ENCODE data around the gene DIPK1B. TPM values are rescaled to one million over a fixed set of nuclear protein-coding genes. Genes with fewer than 3 reads are reported as not detected.

Gene DIPK1B
- total RNA-seq, 1 donor from 2014 or later = 46.3 TPM

GRCh38 chr9:136722969-136723356 is 10.6 kb downstream of the DIPK1B start:
- Mint-ChIP-seq H3K4me1 (peaks cover 44% of the 10 kb centered on the region), H3K27ac (ENCODE audit: unreplicated experiment) (no peak overlapping the region)

DNA sequence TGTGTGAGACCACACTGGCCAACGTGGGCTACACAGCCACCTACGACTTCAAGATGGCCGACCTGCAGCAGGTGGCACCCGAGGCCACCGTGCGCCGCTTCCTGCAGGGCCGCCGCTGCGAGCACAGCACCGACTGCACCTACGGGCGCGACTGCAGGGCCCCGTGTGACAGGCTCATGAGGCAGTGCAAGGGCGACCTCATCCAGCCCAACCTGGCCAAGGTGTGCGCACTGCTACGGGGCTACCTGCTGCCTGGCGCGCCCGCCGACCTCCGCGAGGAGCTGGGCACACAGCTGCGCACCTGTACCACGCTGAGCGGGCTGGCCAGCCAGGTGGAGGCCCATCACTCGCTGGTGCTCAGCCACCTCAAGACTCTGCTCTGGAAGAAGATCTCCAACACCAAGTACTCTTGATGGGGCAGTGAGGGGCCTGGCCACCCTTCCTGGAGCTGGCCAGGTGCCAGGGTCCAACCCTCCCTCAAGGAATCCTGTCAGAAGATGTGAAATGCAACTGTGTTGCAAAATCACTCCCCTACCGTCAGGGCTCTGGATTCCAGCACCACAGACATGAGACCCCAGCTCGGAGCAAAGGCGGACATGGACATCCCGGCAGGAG is 11.1 kb downstream of the DIPK1B start:
- peaks cover 44% of the 10 kb centered on the region for H3K4me1 Mint-ChIP-seq
- peaks cover 24% of the 10 kb centered on the region for H3K36me3 Mint-ChIP-seq (ENCODE audit: low read depth)
- no peak for TF ChIP-seq CTCF (conservative IDR thresholded peaks at IDR 0.05)
- no peak overlapping the region for H3K27ac Mint-ChIP-seq (ENCODE audit: unreplicated experiment)
- H3K4me3 Mint-ChIP-seq = peak overlapping the region; percentile 98
- H3K9me3 Mint-ChIP-seq = no peaks in the 10 kb centered on the region
- H3K27me3 Mint-ChIP-seq (ENCODE audit: low read depth) = peaks cover 9% of the 10 kb centered on the region
- DNase-seq (ENCODE audit: low read depth, low spot score) = no peak

More at GRCh38 chr9:136722969-136723356, 10.6 kb downstream of the DIPK1B start:
- DNase-seq (ENCODE audit: low read depth, low spot score) = no peak
- Mint-ChIP-seq H3K4me3 (no peak overlapping the region), H3K27me3 (ENCODE audit: low read depth) (peaks cover 9% of the 10 kb centered on the region), H3K9me3 (no peaks in the 10 kb centered on the region), H3K36me3 (ENCODE audit: low read depth) (peaks cover 24% of the 10 kb centered on the region)
- no peak for TF ChIP-seq CTCF (conservative IDR thresholded peaks at IDR 0.05)

DNA sequence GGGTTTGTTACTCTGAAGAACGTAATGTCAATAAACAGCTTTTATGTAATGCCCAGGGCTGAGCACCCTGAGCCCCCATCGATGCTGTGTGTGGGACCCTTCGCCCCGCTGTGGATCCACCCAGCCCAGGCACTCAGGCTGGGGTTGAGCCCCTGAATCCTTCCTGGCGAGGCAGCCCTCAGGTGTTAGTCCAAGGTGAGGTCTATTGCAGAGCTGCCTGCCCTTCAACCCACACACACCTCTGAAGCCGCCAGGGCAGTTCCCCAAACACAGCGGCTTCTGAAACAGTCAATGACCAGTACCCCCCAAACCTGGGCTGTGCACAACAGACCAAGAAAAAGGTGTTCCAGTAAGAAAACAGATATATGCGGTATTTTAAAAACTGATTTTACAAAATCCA is 11.6 kb downstream of the DIPK1B start:
- H3K27me3 Mint-ChIP-seq (ENCODE audit: low read depth) = peaks cover 9% of the 10 kb centered on the region
- no peaks in the 10 kb centered on the region for H3K9me3 Mint-ChIP-seq
- no peak for TF ChIP-seq CTCF (conservative IDR thresholded peaks at IDR 0.05)
- H3K27ac Mint-ChIP-seq (ENCODE audit: unreplicated experiment) = no peak overlapping the region
- peaks cover 44% of the 10 kb centered on the region for H3K4me1 Mint-ChIP-seq
- peak overlapping the region; percentile 98 for H3K4me3 Mint-ChIP-seq
- H3K36me3 Mint-ChIP-seq (ENCODE audit: low read depth) = peaks cover 24% of the 10 kb centered on the region
- DNase-seq (ENCODE audit: low read depth, low spot score) = no peak

GRCh38 chr9:136724772-136725171 is 12.4 kb downstream of the DIPK1B start:
- Mint-ChIP-seq H3K27me3 (ENCODE audit: low read depth) (peaks cover 14% of the 10 kb centered on the region), H3K36me3 (ENCODE audit: low read depth) (peaks cover 24% of the 10 kb centered on the region), H3K27ac (ENCODE audit: unreplicated experiment) (no peak overlapping the region), H3K4me3 (peak overlapping the region; percentile 98), H3K9me3 (no peaks in the 10 kb centered on the region), H3K4me1 (peaks cover 48% of the 10 kb centered on the region)
- TF ChIP-seq CTCF (conservative IDR thresholded peaks at IDR 0.05) = no peak
- DNase-seq (ENCODE audit: low read depth, low spot score) = no peak

DNA sequence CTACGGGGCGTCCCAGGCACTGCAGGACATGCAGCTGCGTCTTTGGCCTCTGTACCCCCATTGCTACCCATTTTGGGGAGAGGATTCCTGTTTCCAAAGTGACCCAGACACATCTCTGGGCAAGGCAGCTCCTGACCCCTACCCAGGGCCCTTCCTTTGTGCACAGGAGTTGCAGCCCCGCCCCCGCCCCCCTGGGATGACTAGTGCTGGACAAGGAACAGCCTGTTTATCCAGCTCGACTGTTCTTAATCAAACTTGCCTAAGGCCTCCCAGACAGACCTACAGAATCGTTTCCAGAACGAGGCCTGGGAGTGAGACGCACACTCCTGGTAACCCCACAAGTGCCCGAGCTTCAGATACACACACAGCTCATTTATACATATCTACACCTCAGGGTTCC is 13.2 kb downstream of the DIPK1B start:
- no peak for DNase-seq (ENCODE audit: low read depth, low spot score)
- no peaks in the 10 kb centered on the region for H3K9me3 Mint-ChIP-seq
- H3K27me3 Mint-ChIP-seq (ENCODE audit: low read depth) = peaks cover 18% of the 10 kb centered on the region
- H3K36me3 Mint-ChIP-seq (ENCODE audit: low read depth) = peaks cover 24% of the 10 kb centered on the region
- no peak overlapping the region for H3K27ac Mint-ChIP-seq (ENCODE audit: unreplicated experiment)
- no peak for TF ChIP-seq CTCF (conservative IDR thresholded peaks at IDR 0.05)
- peaks cover 43% of the 10 kb centered on the region for H3K4me1 Mint-ChIP-seq
- H3K4me3 Mint-ChIP-seq = peak overlapping the region; percentile 98

Data from neural crest cell (in vitro differentiated cells).